Smooth muscle cell (in vitro differentiated cells): Measurements from ENCODE around the gene PTPN14. TPM values are rescaled to one million over a fixed set of nuclear protein-coding genes. Genes with fewer than 3 reads are reported as not detected.

Experiments used
- DNase-seq: peaks from one replicate; lab custom pipeline; 2025; ENCODE audit not compliant: unreplicated experiment; lab: John Stamatoyannopoulos, UW
- H2AFZ ChIP-seq: fragments of 200-600 bp; sonication (generic); 2 replicates; pipeline ENCODE4 v1.6.0; 2016; ENCODE audit warnings: antibody characterized with exemption, low read depth, mild to moderate bottlenecking
- H3F3A ChIP-seq: fragments of 200-600 bp; sonication (generic); 2 replicates; pipeline ENCODE4 v1.6.0; 2017; ENCODE audit warnings: antibody characterized with exemption, low read depth
- H3K27ac ChIP-seq: fragments of 200-600 bp; sonication (generic); 2 replicates; pipeline ENCODE4 v1.5.1; 2016; ENCODE audit warnings: low read depth, mild to moderate bottlenecking
- H3K27me3 ChIP-seq: fragments of 200-600 bp; sonication (generic); 2 replicates; pipeline ENCODE4 v1.6.1; 2016; ENCODE audit warnings: low read depth, mild to moderate bottlenecking
- H3K36me3 ChIP-seq: fragments of 200-600 bp; sonication (generic); 2 replicates; pipeline ENCODE4 v1.5.1; 2016; ENCODE audit warnings: low read depth
- H3K4me1 ChIP-seq: fragments of 200-600 bp; sonication (generic); 2 replicates; pipeline ENCODE4 v1.5.1; 2016; ENCODE audit warnings: low read depth
- H3K4me2 ChIP-seq: fragments of 200-600 bp; sonication (generic); 2 replicates; pipeline ENCODE4 v1.6.0; 2016; ENCODE audit warnings: mild to moderate bottlenecking
- H3K4me3 ChIP-seq: fragments of 200-600 bp; sonication (generic); 2 replicates; pipeline ENCODE4 v1.5.1; 2016; ENCODE audit warnings: mild to moderate bottlenecking
- H3K79me2 ChIP-seq: fragments of 200-600 bp; sonication (generic); 2 replicates; pipeline ENCODE4 v1.6.0; 2016; ENCODE audit warnings: low read depth, mild to moderate bottlenecking
- H3K9ac ChIP-seq: fragments of 200-600 bp; sonication (generic); 2 replicates; pipeline ENCODE4 v1.6.0; 2016; ENCODE audit warnings: low read depth
- H3K9me3 ChIP-seq: fragments of 200-600 bp; sonication (generic); replicated peaks from 2 replicates; pipeline ENCODE4 v1.5.1; 2016; ENCODE audit warnings: low read depth
- H4K20me1 ChIP-seq: fragments of 200-600 bp; sonication (generic); 2 replicates; pipeline ENCODE4 v1.6.0; 2016; ENCODE audit warnings: low read depth
- CTCF ChIP-seq: fragments of 200-600 bp; sonication (generic); IDR thresholded peaks from 2 replicates; pipeline ENCODE4 v1.5.1; 2017; ENCODE audit warnings: borderline replicate concordance, mild to moderate bottlenecking, antibody characterized with exemption; ENCODE audit not compliant: insufficient read depth, poor library complexity, severe bottlenecking
- WGBS: methylation state at CpG from one replicate; pipeline ENCODE4 v1.1.7; 2016; ENCODE audit warnings: low lambda C conversion rate; 5-methylcytosine and 5-hydroxymethylcytosine counted together
- polyA plus RNA-seq: library from polyadenylated mRNA; unstranded; fragments of >200 nt; fragmentation: Nextera tagmentation; extraction: Ambion mirVana; gene quantifications from 2 replicates; pipeline ENCODE4 v1.2.1, GENCODE V29; 2016
- total RNA-seq: library from RNA; depleted of rRNA; stranded (reverse); fragments of >200 nt; gene quantifications from 2 replicates; pipeline ENCODE4 v1.2.3, GENCODE V29; 2014

PTPN14 gene
- total and polyA plus RNA-seq, 2 experiments from 2014 or later, result 13.7 to 28.6 TPM

GRCh38 chr1:214515544-214516433, 35.6 kb downstream of the PTPN14 start:
- WGBS, result 55% methylated on average over 3 of the region's 3 CpGs
- Histone ChIP-seq H4K20me1 (peaks cover 98% of the 10 kb centered on the region), H3K4me3 (no peak overlapping the region), H3F3A (no peaks in the 10 kb centered on the region), H3K4me1 (peaks cover 36% of the 10 kb centered on the region), H3K4me2 (peak overlapping the region; percentile 24), H3K27ac (peak overlapping the region; percentile 32), H3K36me3 (no peaks in the 10 kb centered on the region), H3K79me2 (peaks cover 91% of the 10 kb centered on the region), H3K9me3 (no peaks in the 10 kb centered on the region), H3K9ac (no peak overlapping the region), H3K27me3 (no peaks in the 10 kb centered on the region), H2AFZ (no peak overlapping the region)
- DNase-seq, result no peak
- TF ChIP-seq CTCF, result no peak

GRCh38 chr1:214514819-214515383, 36.5 kb downstream of the PTPN14 start:
- no peaks in the 10 kb centered on the region for H3K9me3 ChIP-seq
- H4K20me1 ChIP-seq, result peaks cover 99% of the 10 kb centered on the region
- peaks cover 29% of the 10 kb centered on the region for H3K4me1 ChIP-seq
- no peak for DNase-seq
- H3K9ac ChIP-seq, result no peak overlapping the region
- peaks cover 91% of the 10 kb centered on the region for H3K79me2 ChIP-seq
- H3K4me2 ChIP-seq, result no peak overlapping the region
- no peak overlapping the region for H3K4me3 ChIP-seq
- WGBS, result 68% methylated on average over 8 of the region's 8 CpGs
- H3F3A ChIP-seq, result no peaks in the 10 kb centered on the region
- no peaks in the 10 kb centered on the region for H3K27me3 ChIP-seq
- H3K27ac ChIP-seq, result no peak overlapping the region
- TF ChIP-seq CTCF, result no peak
- no peaks in the 10 kb centered on the region for H3K36me3 ChIP-seq
- H2AFZ ChIP-seq, result no peak overlapping the region

GRCh38 chr1:214514032-214514818, 37.2 kb downstream of the PTPN14 start:
- Histone ChIP-seq H3K9me3 (no peaks in the 10 kb centered on the region), H2AFZ (no peak overlapping the region), H3F3A (no peaks in the 10 kb centered on the region), H3K27me3 (no peaks in the 10 kb centered on the region), H4K20me1 (peaks cover 98% of the 10 kb centered on the region), H3K9ac (no peak overlapping the region), H3K4me3 (no peak overlapping the region), H3K36me3 (no peaks in the 10 kb centered on the region), H3K27ac (no peak overlapping the region), H3K4me1 (peaks cover 29% of the 10 kb centered on the region), H3K4me2 (no peak overlapping the region), H3K79me2 (peaks cover 87% of the 10 kb centered on the region)
- no peak for DNase-seq
- WGBS, result 39% methylated on average over 9 of the region's 9 CpGs
- TF ChIP-seq CTCF, result no peak
